ENCODE data around the gene USP53. TPM values are rescaled to one million over a fixed set of nuclear protein-coding genes. Genes with fewer than 3 reads are reported as not detected.
"Not testable (repeated sequence)": the region's sequence is repeated elsewhere in the genome, so short reads cannot be mapped to it uniquely, and the experiment has no call there.

Gene USP53
- total and polyA plus RNA-seq, 3 donors from 2014 or later = 13.1 to 48.1 (median 46.9) TPM

DNA sequence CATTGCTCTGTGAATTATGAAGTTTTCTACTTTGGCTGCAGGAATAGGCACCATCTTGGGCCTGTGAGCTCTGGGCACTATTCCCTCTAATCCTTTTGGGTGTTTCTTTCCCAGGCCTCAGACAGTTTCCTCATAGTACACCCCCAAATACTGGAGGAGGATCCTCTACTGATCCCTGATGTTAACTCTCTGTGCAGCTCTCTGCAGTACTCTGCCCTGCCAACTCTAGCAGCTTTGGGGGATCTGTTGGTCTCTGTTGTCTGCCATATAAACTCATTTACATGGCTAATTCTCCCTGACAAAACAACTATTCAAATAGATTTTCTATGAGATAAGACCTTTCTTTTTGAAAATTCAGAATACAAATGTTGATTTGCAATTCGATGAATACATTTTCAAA lies 29.9 kb downstream of the USP53 start:
- DNase-seq = no peak
- H3K4me3 ChIP-seq = no peak overlapping the region
- no peaks in the 10 kb centered on the region for H3K9me3 ChIP-seq
- H3K27me3 ChIP-seq = no peaks in the 10 kb centered on the region
- whole genome bisulfite sequencing, 2 donors = 96 to 97% methylated on average over 1 of the region's 1 CpG
- intact Hi-C loops (cut with DNase I; ENCODE audit: low total_unique reads) = no loop called here
- no peaks in the 10 kb centered on the region for H3K4me1 ChIP-seq
- H3K27ac ChIP-seq = no peak overlapping the region
- H3K36me3 ChIP-seq (ENCODE audit: low read depth, missing control alignments) = no peaks in the 10 kb centered on the region
- no peak for TF ChIP-seq POLR2A (IDR thresholded peaks at IDR 0.05)
- TF ChIP-seq, protein P1, sequence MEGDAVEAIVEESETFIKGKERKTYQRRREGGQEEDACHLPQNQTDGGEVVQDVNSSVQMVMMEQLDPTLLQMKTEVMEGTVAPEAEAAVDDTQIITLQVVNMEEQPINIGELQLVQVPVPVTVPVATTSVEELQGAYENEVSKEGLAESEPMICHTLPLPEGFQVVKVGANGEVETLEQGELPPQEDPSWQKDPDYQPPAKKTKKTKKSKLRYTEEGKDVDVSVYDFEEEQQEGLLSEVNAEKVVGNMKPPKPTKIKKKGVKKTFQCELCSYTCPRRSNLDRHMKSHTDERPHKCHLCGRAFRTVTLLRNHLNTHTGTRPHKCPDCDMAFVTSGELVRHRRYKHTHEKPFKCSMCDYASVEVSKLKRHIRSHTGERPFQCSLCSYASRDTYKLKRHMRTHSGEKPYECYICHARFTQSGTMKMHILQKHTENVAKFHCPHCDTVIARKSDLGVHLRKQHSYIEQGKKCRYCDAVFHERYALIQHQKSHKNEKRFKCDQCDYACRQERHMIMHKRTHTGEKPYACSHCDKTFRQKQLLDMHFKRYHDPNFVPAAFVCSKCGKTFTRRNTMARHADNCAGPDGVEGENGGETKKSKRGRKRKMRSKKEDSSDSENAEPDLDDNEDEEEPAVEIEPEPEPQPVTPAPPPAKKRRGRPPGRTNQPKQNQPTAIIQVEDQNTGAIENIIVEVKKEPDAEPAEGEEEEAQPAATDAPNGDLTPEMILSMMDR (IDR thresholded peaks at IDR 0.05) = no peak

DNA sequence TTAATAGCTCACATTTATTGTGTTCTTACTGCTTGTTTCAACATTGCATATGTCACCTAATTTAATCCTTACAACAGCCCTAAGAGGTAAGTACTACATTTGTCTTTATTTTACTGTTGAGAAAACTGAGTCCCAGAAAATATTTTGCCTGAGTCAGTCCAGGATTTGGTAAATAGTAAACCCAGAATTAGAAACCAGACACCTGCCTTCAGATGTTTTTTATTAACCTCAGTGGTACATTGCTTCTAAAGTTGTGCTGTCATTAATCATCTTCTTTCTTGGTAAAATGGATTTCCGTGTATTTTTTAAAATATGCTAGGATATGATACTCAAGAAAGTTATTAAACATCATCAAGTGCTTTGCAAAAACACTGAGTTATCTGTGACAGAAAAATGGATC lies 31.4 kb downstream of the USP53 start:
- Histone ChIP-seq H3K27ac (no peak overlapping the region), H3K4me1 (no peaks in the 10 kb centered on the region), H3K4me3 (no peak overlapping the region), H3K36me3 (ENCODE audit: low read depth, missing control alignments) (no peaks in the 10 kb centered on the region), H3K9me3 (no peaks in the 10 kb centered on the region), H3K27me3 (no peaks in the 10 kb centered on the region)
- intact Hi-C loops (cut with DNase I; ENCODE audit: low total_unique reads) = no loop called here
- 48 to 67% methylated on average over 1 of the region's 1 CpG for WGBS, 2 donors
- TF ChIP-seq, protein P1 (IDR thresholded peaks at IDR 0.05) = no peak
- no peak for TF ChIP-seq POLR2A (IDR thresholded peaks at IDR 0.05)
- DNase-seq = no peak

DNA sequence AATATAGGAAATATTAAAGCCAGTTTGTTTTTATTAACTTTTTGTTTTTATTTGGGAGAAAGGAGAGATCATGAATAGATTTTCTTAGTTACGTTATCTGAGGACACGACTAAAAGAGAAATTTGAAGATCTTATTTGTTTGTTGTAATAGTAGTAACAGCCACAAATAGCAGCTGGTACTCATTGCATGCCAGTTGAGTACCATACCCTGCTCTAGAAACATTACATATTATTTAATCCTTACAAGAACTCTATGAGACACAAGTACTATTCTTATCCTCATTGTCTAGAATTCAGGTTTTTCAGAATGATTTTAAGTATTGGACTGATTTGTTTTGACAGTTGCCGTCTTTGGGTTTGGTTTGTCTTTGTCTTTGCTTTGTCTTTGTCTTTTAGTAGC lies 31.8 kb downstream of the USP53 start:
- Histone ChIP-seq H3K4me1 (no peaks in the 10 kb centered on the region), H3K27me3 (no peaks in the 10 kb centered on the region), H3K9me3 (no peaks in the 10 kb centered on the region), H3K36me3 (ENCODE audit: low read depth, missing control alignments) (no peaks in the 10 kb centered on the region), H3K27ac (no peak overlapping the region), H3K4me3 (no peak overlapping the region)
- DNase-seq = no peak
- WGBS, 2 donors = 58 to 65% methylated on average over 3 of the region's 3 CpGs
- intact Hi-C loops (cut with DNase I; ENCODE audit: low total_unique reads) = no loop called here
- TF ChIP-seq POLR2A (IDR thresholded peaks at IDR 0.05) = no peak
- TF ChIP-seq, protein P1 (IDR thresholded peaks at IDR 0.05) = no peak

DNA sequence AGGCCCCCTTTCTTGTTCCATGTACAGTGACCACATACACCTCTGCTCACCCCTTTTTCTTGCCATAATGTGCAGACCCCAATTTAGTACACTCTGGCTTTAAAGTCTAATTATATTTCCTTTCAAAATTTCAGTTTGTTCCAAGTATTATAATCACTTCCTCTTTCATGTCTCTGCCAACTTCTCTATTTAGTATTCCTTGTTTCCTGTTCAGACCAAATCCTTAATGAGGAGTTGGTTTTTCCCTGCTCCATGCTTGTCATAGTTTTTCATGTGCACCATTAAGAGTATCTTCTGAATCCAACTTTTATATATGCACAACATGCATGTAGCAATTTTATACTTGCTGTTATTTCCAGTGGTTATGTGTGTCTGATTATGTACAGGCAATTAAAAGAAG lies 32.3 kb downstream of the USP53 start:
- Histone ChIP-seq H3K27me3 (no peaks in the 10 kb centered on the region), H3K4me1 (no peaks in the 10 kb centered on the region), H3K27ac (no peak overlapping the region), H3K4me3 (no peak overlapping the region), H3K36me3 (ENCODE audit: low read depth, missing control alignments) (no peaks in the 10 kb centered on the region), H3K9me3 (no peaks in the 10 kb centered on the region)
- intact Hi-C loops (cut with DNase I; ENCODE audit: low total_unique reads) = no loop called here
- DNase-seq = no peak
- TF ChIP-seq, protein P1 (IDR thresholded peaks at IDR 0.05) = no peak
- TF ChIP-seq POLR2A (IDR thresholded peaks at IDR 0.05) = no peak

DNA sequence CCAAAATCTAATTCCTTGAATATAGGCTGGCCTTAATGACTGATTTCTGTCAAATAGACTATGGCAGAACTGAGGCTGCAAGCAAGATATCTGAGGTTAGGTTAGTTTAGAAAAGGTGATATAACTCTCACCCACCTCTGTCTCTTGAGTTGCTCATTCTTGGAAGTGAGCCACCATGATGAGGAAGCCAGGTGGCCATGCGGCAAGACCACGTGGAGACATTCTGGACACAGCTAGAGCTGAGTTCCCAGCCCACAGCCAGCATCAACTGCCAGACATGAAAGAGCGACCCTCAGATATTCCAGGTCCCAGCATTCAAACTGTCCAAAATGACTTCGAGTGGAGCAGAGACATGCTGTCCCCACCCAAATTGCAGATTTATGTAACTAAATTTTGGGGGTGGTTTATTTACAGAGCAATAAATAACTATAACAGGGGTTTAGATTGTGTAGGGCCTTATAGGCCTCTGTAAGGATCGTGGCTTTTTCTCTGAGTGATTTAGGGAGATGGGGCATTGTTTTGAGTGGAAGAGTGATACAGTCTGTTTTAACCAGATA lies 33.7 kb downstream of the USP53 start:
- no peak for DNase-seq
- Histone ChIP-seq H3K4me1 (no peaks in the 10 kb centered on the region), H3K27me3 (no peaks in the 10 kb centered on the region), H3K36me3 (ENCODE audit: low read depth, missing control alignments) (no peaks in the 10 kb centered on the region), H3K4me3 (no peak overlapping the region), H3K27ac (no peak overlapping the region), H3K9me3 (no peaks in the 10 kb centered on the region)
- intact Hi-C loops (cut with DNase I; ENCODE audit: low total_unique reads) = no loop called here
- no peak for TF ChIP-seq POLR2A (IDR thresholded peaks at IDR 0.05)
- TF ChIP-seq, protein P1 (IDR thresholded peaks at IDR 0.05) = no peak
- WGBS, 2 donors = 70 to 72% methylated on average over 5 of the region's 5 CpGs

DNA sequence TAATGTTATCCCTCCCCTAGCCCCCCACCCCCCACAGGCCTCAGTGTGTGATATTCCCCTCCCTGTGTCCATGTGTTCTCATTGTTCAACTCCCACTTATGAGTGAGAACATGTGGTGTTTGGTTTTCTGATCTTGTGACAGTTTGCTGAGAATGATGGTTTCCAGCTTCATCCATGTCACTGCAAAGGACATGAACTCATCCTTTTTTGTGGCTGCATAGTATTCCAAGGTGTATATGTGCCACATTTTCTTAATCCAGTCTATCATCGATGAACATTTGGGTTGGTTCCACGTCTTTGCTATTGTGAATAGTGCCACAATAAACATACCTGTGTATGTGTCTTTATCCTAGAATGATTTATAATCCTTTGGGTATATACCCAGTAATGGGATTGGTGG lies 38.5 kb downstream of the USP53 start:
- H3K4me1 ChIP-seq; DNase-seq; intact Hi-C loops (cut with DNase I; ENCODE audit: low total_unique reads); H3K4me3 ChIP-seq; H3K27ac ChIP-seq; H3K27me3 ChIP-seq; H3K36me3 ChIP-seq (ENCODE audit: low read depth, missing control alignments); H3K9me3 ChIP-seq: not testable (repeated sequence)
- WGBS, 2 donors = 93 to 98% methylated on average over 2 of the region's 2 CpGs

DNA sequence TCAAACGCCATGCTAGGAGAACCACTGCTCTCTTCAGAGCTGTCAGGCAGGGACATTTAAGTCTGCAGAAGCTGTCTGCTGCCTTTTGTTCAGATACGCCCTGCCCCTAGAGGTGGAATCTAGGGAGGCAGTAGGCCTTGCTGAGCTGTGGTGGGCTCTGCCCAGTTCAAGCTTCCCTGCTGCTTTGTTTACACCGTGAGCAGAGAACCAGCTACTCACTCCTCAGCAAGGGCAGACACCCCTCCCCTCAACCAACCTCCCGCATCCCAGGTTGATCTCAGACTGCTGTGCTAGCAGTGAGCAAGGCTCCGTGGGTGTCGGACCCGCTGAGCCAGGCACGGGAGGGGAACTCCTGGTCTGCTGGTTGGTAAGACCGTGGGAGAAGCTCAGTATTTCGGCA lies 42.7 kb downstream of the USP53 start:
- H3K4me3 ChIP-seq; intact Hi-C loops (cut with DNase I; ENCODE audit: low total_unique reads); H3K9me3 ChIP-seq; H3K27me3 ChIP-seq; H3K4me1 ChIP-seq; DNase-seq; H3K27ac ChIP-seq; H3K36me3 ChIP-seq (ENCODE audit: low read depth, missing control alignments): not testable (repeated sequence)
- 88 to 96% methylated on average over 9 to 10 of the region's 10 CpGs for WGBS, 2 donors

All from testis (tissue), 3 donors.